Trophoblast cell (in vitro differentiated cells and primary cell): ENCODE results near the gene MPHOSPH8.
A peak's percentile ranks its signal among the peaks of the same experiment; 100 is the strongest.

Source experiments
- DNase-seq, 2 donors: peaks; one replicate each; pipeline ENCODE4 v3.0.0-alpha.2; 2016
- H2AFZ ChIP-seq: 2 replicates; pipeline ENCODE4 v1.6.1; 2013; ENCODE audit warnings: low read length, moderate library complexity, mild to moderate bottlenecking; ENCODE audit not compliant: insufficient read depth, poor library complexity
- H2AK5ac ChIP-seq: 2 replicates; pipeline ENCODE4 v1.6.1; 2013; ENCODE audit warnings: mild to moderate bottlenecking, low read length
- H2BK120ac ChIP-seq: 2 replicates; pipeline ENCODE4 v1.6.1; 2013; ENCODE audit warnings: low read length, mild to moderate bottlenecking, moderate library complexity; ENCODE audit not compliant: insufficient read depth, poor library complexity
- H2BK12ac ChIP-seq: 2 replicates; pipeline ENCODE4 v1.6.1; 2013; ENCODE audit warnings: mild to moderate bottlenecking, low read length, moderate library complexity
- H2BK5ac ChIP-seq: 2 replicates; pipeline ENCODE4 v1.6.1; 2013; ENCODE audit warnings: low read length, low read depth, moderate library complexity, mild to moderate bottlenecking; ENCODE audit not compliant: poor library complexity
- H3K14ac ChIP-seq: 2 replicates; pipeline ENCODE4 v1.6.1; 2013; ENCODE audit warnings: mild to moderate bottlenecking, low read length
- H3K18ac ChIP-seq: 2 replicates; pipeline ENCODE4 v1.6.1; 2013; ENCODE audit warnings: mild to moderate bottlenecking, low read length
- H3K23ac ChIP-seq: 2 replicates; pipeline ENCODE4 v1.6.1; 2013; ENCODE audit warnings: low read length
- H3K27ac ChIP-seq: 2 replicates; pipeline ENCODE4 v1.5.1; 2013; ENCODE audit warnings: low read depth, mild to moderate bottlenecking, inconsistent platforms, low read length, moderate library complexity
- H3K27me3 ChIP-seq: 2 replicates; pipeline ENCODE4 v1.6.1; 2013; ENCODE audit warnings: inconsistent platforms, mild to moderate bottlenecking, low read length, moderate library complexity; ENCODE audit not compliant: insufficient read depth
- H3K36me3 ChIP-seq, 2 experiments: 1 replicate in 1 of 2; 2 replicates in 1 of 2; pipeline ENCODE4 v1.6.1; 2013; ENCODE audit warnings: low read length in 2 of 2, mild to moderate bottlenecking in 2 of 2, moderate library complexity in 1 of 2; ENCODE audit not compliant: insufficient read depth in 2 of 2, control insufficient read depth in 1 of 2
- H3K4ac ChIP-seq: 2 replicates; pipeline ENCODE4 v1.6.1; 2013; ENCODE audit warnings: low read depth, mild to moderate bottlenecking, low read length, moderate library complexity
- H3K4me1 ChIP-seq, 2 experiments: 1 replicate in 1 of 2; 2 replicates in 1 of 2; pipeline ENCODE4 v1.6.1; 2013; ENCODE audit warnings: low read length in 2 of 2, mild to moderate bottlenecking in 2 of 2, moderate library complexity in 1 of 2; ENCODE audit not compliant: insufficient read depth in 2 of 2, control insufficient read depth in 1 of 2
- H3K4me2 ChIP-seq: 2 replicates; pipeline ENCODE4 v1.6.1; 2013; ENCODE audit warnings: inconsistent platforms, mild to moderate bottlenecking, low read length, moderate library complexity
- H3K4me3 ChIP-seq: 2 replicates; pipeline ENCODE4 v1.5.1; 2013; ENCODE audit warnings: mild to moderate bottlenecking, low read depth, low read length, inconsistent platforms
- H3K79me1 ChIP-seq: one replicate; pipeline ENCODE4 v1.6.1; 2013; ENCODE audit warnings: low read length
- H3K79me2 ChIP-seq: 2 replicates; pipeline ENCODE4 v1.6.1; 2013; ENCODE audit warnings: low read length, mild to moderate bottlenecking; ENCODE audit not compliant: control insufficient read depth, insufficient read depth, poor library complexity
- H3K9ac ChIP-seq: 2 replicates; pipeline ENCODE4 v1.6.1; 2013; ENCODE audit warnings: mild to moderate bottlenecking, low read length
- H3K9me3 ChIP-seq: 2 replicates; pipeline ENCODE4 v1.6.1; 2013; ENCODE audit warnings: low read depth, mild to moderate bottlenecking, control low read depth, inconsistent platforms, low read length; ENCODE audit not compliant: insufficient read depth
- H4K12ac ChIP-seq: 2 replicates; pipeline ENCODE4 v1.6.1; 2013; ENCODE audit warnings: low read depth, mild to moderate bottlenecking, low read length, moderate library complexity
- H4K8ac ChIP-seq: 2 replicates; pipeline ENCODE4 v1.6.1; 2013; ENCODE audit warnings: low read depth, mild to moderate bottlenecking, low read length, moderate library complexity
- H4K91ac ChIP-seq: one replicate; pipeline ENCODE4 v1.6.1; 2013; ENCODE audit warnings: low read depth, mild to moderate bottlenecking, low read length, moderate library complexity
- WGBS: extraction: QIAGEN DNeasy Blood & Tissue Kit; methylation state at CpG from one replicate; pipeline ENCODE4 v1.1.7; 2013; ENCODE audit warnings: missing lambda C conversion rate; ENCODE audit not compliant: insufficient read length, insufficient coverage; ENCODE audit errors: extremely low coverage; 5-methylcytosine and 5-hydroxymethylcytosine counted together

MPHOSPH8 gene

GRCh38 chr13:19596086-19596485 lies 37.4 kb upstream of the MPHOSPH8 start:
- Histone ChIP-seq H4K8ac (no peak overlapping the region), H2AFZ (no peak overlapping the region), H4K12ac (no peak overlapping the region), H3K79me1 (no peaks in the 10 kb centered on the region), H3K14ac (no peak overlapping the region), H2BK120ac (no peak overlapping the region), H4K91ac (no peak overlapping the region), H2BK12ac (no peak overlapping the region), H3K27ac (no peak overlapping the region), H3K27me3 (no peaks in the 10 kb centered on the region), H3K36me3 (no peaks in the 10 kb centered on the region), H2BK5ac (no peak overlapping the region), H3K79me2 (no peaks in the 10 kb centered on the region), H3K23ac (no peak overlapping the region), H3K4ac (no peak overlapping the region), H3K4me3 (no peak overlapping the region), H2AK5ac (no peak overlapping the region), H3K18ac (no peak overlapping the region), H3K4me2 (no peak overlapping the region), H3K9ac (no peak overlapping the region), H3K9me3 (peaks cover 15% of the 10 kb centered on the region), H3K4me1 (no peaks in the 10 kb centered on the region)
- no CpG with 5 or more reads among the region's 3 CpGs for WGBS
- no peak for DNase-seq

- Histone ChIP-seq H3K23ac (no peak overlapping the region), H2BK12ac (no peak overlapping the region), H3K9ac (no peak overlapping the region), H2AFZ (no peak overlapping the region), H3K79me2 (peaks cover 2% of the 10 kb centered on the region), H4K91ac (no peak overlapping the region), H3K27ac (no peak overlapping the region), H3K27me3 (peaks cover 5% of the 10 kb centered on the region), H4K8ac (no peak overlapping the region), H3K79me1 (no peaks in the 10 kb centered on the region), H3K9me3 (peaks cover 7% of the 10 kb centered on the region), H2AK5ac (no peak overlapping the region), H3K14ac (no peak overlapping the region), H3K4me2 (no peak overlapping the region), H3K18ac (no peak overlapping the region), H2BK120ac (no peak overlapping the region), H3K4me1 (peaks cover 3 to 5% of the 10 kb centered on the region in 2 experiments), H3K36me3 (no peaks in the 10 kb centered on the region), H3K4ac (no peak overlapping the region), H3K4me3 (no peak overlapping the region), H2BK5ac (no peak overlapping the region), H4K12ac (no peak overlapping the region)
- whole genome bisulfite sequencing: no CpG with 5 or more reads among the region's 6 CpGs
- DNase-seq: no peak
These were observed 36.5 kb upstream of the MPHOSPH8 start for GRCh38 chr13:19596960-19597361.

GRCh38 chr13:19597523-19597922 lies 35.9 kb upstream of the MPHOSPH8 start:
- H3K36me3 ChIP-seq: no peaks in the 10 kb centered on the region
- no peak overlapping the region for H3K23ac ChIP-seq
- peaks cover 7% of the 10 kb centered on the region for H3K9me3 ChIP-seq
- peaks cover 11% of the 10 kb centered on the region for H3K27me3 ChIP-seq
- DNase-seq: no peak
- H3K18ac ChIP-seq: no peak overlapping the region
- H2AFZ ChIP-seq: no peak overlapping the region
- no peak overlapping the region for H3K4me3 ChIP-seq
- no peak overlapping the region for H2BK120ac ChIP-seq
- H2BK12ac ChIP-seq: no peak overlapping the region
- WGBS: no CpG with 5 or more reads among the region's 5 CpGs
- H3K14ac ChIP-seq: no peak overlapping the region
- no peak overlapping the region for H3K27ac ChIP-seq
- no peak overlapping the region for H4K91ac ChIP-seq
- H3K79me2 ChIP-seq: peaks cover 2% of the 10 kb centered on the region
- no peaks in the 10 kb centered on the region for H3K79me1 ChIP-seq
- H3K4me1 ChIP-seq: peaks cover 3 to 6% of the 10 kb centered on the region in 2 experiments
- H3K9ac ChIP-seq: no peak overlapping the region
- H2BK5ac ChIP-seq: no peak overlapping the region
- H4K8ac ChIP-seq: no peak overlapping the region
- no peak overlapping the region for H3K4me2 ChIP-seq
- no peak overlapping the region for H2AK5ac ChIP-seq
- H3K4ac ChIP-seq: no peak overlapping the region
- H4K12ac ChIP-seq: no peak overlapping the region

DNA sequence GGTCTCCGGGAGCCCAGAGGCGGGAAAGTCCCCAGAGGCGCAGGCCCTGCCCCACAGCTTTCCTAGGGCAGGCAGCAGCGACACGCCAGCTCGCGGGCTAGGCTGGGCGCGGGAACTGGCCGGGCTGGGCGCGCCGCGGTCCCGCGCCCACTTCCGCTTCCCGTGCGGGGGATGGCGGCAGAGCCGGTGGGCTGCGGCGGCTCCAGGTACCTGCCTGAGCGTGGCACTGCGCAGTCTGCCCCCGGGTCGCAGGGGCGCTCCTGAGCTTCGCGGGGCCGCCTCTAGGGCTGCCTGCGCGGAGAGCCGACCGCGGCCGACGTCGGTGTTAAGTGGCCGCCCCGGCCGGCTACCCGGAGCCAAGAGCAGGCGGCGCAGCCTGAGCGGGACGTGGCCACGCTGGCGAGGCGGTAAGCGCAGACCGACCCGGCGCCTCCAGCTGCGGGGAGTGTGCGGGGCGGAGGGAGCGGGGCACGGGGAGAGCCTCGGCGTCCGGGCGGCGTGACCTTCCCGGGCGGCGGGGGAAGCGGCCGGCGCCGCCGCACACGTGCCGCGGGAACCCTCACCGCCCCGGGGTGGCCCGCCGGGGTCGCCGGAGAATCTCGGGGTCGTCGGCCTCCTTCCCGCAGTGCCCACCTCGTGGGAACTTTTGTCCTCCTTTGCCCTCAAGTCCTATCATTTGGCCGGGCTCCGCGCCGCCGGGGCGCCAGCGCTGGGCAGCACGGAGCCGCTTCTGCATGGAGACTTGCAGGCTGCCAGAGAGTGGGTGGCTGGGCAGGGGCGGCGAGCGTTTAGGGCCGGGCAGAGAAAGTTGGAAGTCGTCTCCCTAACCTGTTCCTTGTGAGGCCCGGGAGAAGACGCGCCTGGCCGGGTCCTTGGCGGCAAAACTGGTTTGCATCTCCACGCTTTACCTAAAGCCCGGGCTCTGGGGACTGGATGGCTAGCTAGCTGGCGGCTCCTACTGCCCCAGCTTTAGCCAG lies 31.4 kb upstream of the MPHOSPH8 start:
- Histone ChIP-seq H3K27me3 (peaks cover 12% of the 10 kb centered on the region), H3K9ac (no peak overlapping the region), H2AK5ac (no peak overlapping the region), H3K4me2 (peak overlapping the region; percentile 92), H3K4me1 (peaks cover 3 to 6% of the 10 kb centered on the region in 2 experiments), H2AFZ (peak overlapping the region; percentile 39), H2BK12ac (no peak overlapping the region), H2BK5ac (no peak overlapping the region), H2BK120ac (no peak overlapping the region), H3K23ac (no peak overlapping the region), H3K4me3 (peak overlapping the region; percentile 68), H3K79me2 (peaks cover 2% of the 10 kb centered on the region), H3K36me3 (no peaks in the 10 kb centered on the region), H3K18ac (no peak overlapping the region), H3K4ac (no peak overlapping the region), H3K9me3 (peaks cover 9% of the 10 kb centered on the region), H3K79me1 (no peaks in the 10 kb centered on the region), H3K27ac (no peak overlapping the region), H4K8ac (peak overlapping the region; percentile 57), H3K14ac (peak overlapping the region; percentile 46), H4K91ac (no peak overlapping the region), H4K12ac (peak overlapping the region; percentile 12)
- no CpG with 5 or more reads among the region's 108 CpGs for WGBS
- peak in 1 of 2 donors; percentile 58 for DNase-seq
